Measurements from ENCODE around the gene ERC2.
"Not testable (repeated sequence)": the region's sequence is repeated elsewhere in the genome, so short reads cannot be mapped to it uniquely, and the experiment has no call there.

ERC2 gene

GRCh38 chr3:56309465-56309864 is 158.8 kb downstream of the ERC2 start:
- DNase-seq (ENCODE audit: low spot score), result no peak

- DNase-seq (ENCODE audit: low spot score), result no peak
Observed at GRCh38 chr3:56308471-56308870, 159.8 kb downstream of the ERC2 start.

- DNase-seq (ENCODE audit: low spot score), result no peak
Observed at GRCh38 chr3:56304069-56304468, 164.2 kb downstream of the ERC2 start.

- peak; percentile 59 for DNase-seq (ENCODE audit: low spot score)
Observed at GRCh38 chr3:56303487-56303886, 164.8 kb downstream of the ERC2 start.

- DNase-seq (ENCODE audit: low spot score), result no peak
Observed at GRCh38 chr3:56302417-56302816, 165.8 kb downstream of the ERC2 start.

- no peak for DNase-seq (ENCODE audit: low spot score)
Observed at GRCh38 chr3:56297281-56297840, 170.9 kb downstream of the ERC2 start.

GRCh38 chr3:56296361-56296760 is 171.9 kb downstream of the ERC2 start:
- no peak for DNase-seq (ENCODE audit: low spot score)

- DNase-seq (ENCODE audit: low spot score), result no peak
Observed at GRCh38 chr3:56295161-56295560, 173.1 kb downstream of the ERC2 start.

GRCh38 chr3:56294286-56294685 is 174.0 kb downstream of the ERC2 start:
- no peak for DNase-seq (ENCODE audit: low spot score)

GRCh38 chr3:56291953-56292352 is 176.3 kb downstream of the ERC2 start:
- no peak for DNase-seq (ENCODE audit: low spot score)

- DNase-seq (ENCODE audit: low spot score), result no peak
Observed at GRCh38 chr3:56291244-56291680, 177.0 kb downstream of the ERC2 start.

- no peak for DNase-seq (ENCODE audit: low spot score)
Observed at GRCh38 chr3:56290374-56290773, 177.9 kb downstream of the ERC2 start.

GRCh38 chr3:56288258-56288657 is 180.0 kb downstream of the ERC2 start:
- no peak for DNase-seq (ENCODE audit: low spot score)

GRCh38 chr3:56282341-56282740 is 185.9 kb downstream of the ERC2 start:
- DNase-seq (ENCODE audit: low spot score), result no peak

GRCh38 chr3:56277236-56277635 is 191.0 kb downstream of the ERC2 start:
- no peak for DNase-seq (ENCODE audit: low spot score)

GRCh38 chr3:56275120-56275519 is 193.1 kb downstream of the ERC2 start:
- DNase-seq (ENCODE audit: low spot score), result no peak

GRCh38 chr3:56269755-56270535 is 198.3 kb downstream of the ERC2 start:
- no peak for DNase-seq (ENCODE audit: low spot score)

GRCh38 chr3:56268616-56269383 is 199.5 kb downstream of the ERC2 start:
- DNase-seq (ENCODE audit: low spot score), result no peak

GRCh38 chr3:56261852-56262251 is 206.4 kb downstream of the ERC2 start:
- DNase-seq (ENCODE audit: low spot score), result not testable (repeated sequence)

- no peak for DNase-seq (ENCODE audit: low spot score)
Observed at GRCh38 chr3:56260262-56260661, 208.0 kb downstream of the ERC2 start.

GRCh38 chr3:56257826-56258225 is 210.4 kb downstream of the ERC2 start:
- DNase-seq (ENCODE audit: low spot score), result no peak

GRCh38 chr3:56254835-56255234 is 213.4 kb downstream of the ERC2 start:
- DNase-seq (ENCODE audit: low spot score), result no peak

Measured in globus pallidus (tissue), 1 donor.